SK-N-MC (cell line): ENCODE results near the gene LSAMP.

Experiments
- DNase-seq: peaks from one replicate; pipeline ENCODE4 v3.0.0-alpha.2; 2011; ENCODE audit warnings: low read depth, low spot score
- H3K27ac ChIP-seq: fragments of 200-600 bp; sonication (generic); 2 replicates; pipeline ENCODE4 v1.5.1; 2016; ENCODE audit warnings: mixed run types
- H3K36me3 ChIP-seq: fragments of 200-600 bp; sonication (generic); 2 replicates; pipeline ENCODE4 v1.6.1; 2017; ENCODE audit warnings: antibody characterized with exemption, low read length, mixed read lengths; ENCODE audit not compliant: insufficient read depth
- H3K4me3 ChIP-seq: fragments of 200-600 bp; sonication (generic); 2 replicates; pipeline ENCODE4 v1.5.1; 2016
- H3K9ac ChIP-seq: fragments of 200-600 bp; sonication (generic); 2 replicates; pipeline ENCODE4 v1.8.0; 2017; ENCODE audit warnings: mixed run types, mixed read lengths; ENCODE audit not compliant: insufficient read length
- H3K9me3 ChIP-seq: fragments of 200-600 bp; sonication (generic); 2 replicates; pipeline ENCODE4 v1.6.1; 2017; ENCODE audit warnings: low read depth, mild to moderate bottlenecking, antibody characterized with exemption, low read length, moderate library complexity, mixed read lengths
- EZH2 ChIP-seq: fragments of 200-600 bp; sonication (generic); IDR thresholded peaks from one replicate; pipeline ENCODE4 v1.6.1; 2017; ENCODE audit warnings: antibody characterized with exemption
- FOXP2 ChIP-seq: optimal IDR thresholded peaks from 2 replicates; pipeline ENCODE3; 2011; ENCODE audit warnings: mild to moderate bottlenecking, moderate library complexity; ENCODE audit not compliant: insufficient read depth; ENCODE audit errors: extremely low read length, control extremely low read depth
- POLR2AphosphoS5 ChIP-seq: IDR thresholded peaks from 2 replicates; pipeline ENCODE4 v1.6.1; 2012; ENCODE audit warnings: mild to moderate bottlenecking, low read depth, low read length, borderline replicate concordance

The LSAMP gene

DNA sequence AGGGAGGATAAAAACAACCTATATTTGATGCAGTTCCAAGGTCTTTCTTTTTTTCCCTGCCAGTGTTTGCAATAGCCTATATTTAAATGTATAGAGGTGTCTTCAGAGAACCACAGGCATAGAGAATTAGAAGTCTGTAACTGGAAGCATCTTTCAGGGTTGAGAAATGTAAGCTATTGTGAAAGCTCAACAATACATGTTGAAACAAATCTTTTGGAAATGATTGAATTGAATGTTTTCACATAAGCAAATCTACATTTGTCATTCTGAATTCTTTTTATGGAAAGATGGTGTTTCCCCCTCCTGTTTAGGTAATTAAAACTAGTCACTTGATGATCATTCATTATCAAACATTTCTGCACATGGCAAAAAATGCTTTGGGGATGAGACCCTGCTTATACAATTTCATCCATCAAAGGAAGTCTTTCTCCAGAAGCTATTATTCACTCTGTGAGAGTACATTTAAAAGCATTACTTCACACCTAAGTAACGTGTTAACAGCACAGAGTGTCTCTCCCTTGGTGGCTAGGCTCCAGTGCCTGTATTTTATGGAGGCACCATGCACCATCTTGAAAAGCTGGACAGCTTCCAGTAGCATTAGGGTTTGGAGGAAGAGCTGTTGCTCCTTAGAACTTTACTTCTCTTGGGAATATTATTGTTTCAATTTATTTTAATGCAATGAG is 406.2 kb downstream of the LSAMP start:
- Histone ChIP-seq H3K9ac (no peak overlapping the region), H3K36me3 (no peaks in the 10 kb centered on the region), H3K9me3 (no peaks in the 10 kb centered on the region), H3K4me3 (no peak overlapping the region), H3K27ac (peak overlapping the region; percentile 1; the same call in 1 of the 2 replicates)
- DNase-seq, result no peak
- TF ChIP-seq FOXP2 (no peak), EZH2 (no peak), POLR2AphosphoS5 (no peak)

DNA sequence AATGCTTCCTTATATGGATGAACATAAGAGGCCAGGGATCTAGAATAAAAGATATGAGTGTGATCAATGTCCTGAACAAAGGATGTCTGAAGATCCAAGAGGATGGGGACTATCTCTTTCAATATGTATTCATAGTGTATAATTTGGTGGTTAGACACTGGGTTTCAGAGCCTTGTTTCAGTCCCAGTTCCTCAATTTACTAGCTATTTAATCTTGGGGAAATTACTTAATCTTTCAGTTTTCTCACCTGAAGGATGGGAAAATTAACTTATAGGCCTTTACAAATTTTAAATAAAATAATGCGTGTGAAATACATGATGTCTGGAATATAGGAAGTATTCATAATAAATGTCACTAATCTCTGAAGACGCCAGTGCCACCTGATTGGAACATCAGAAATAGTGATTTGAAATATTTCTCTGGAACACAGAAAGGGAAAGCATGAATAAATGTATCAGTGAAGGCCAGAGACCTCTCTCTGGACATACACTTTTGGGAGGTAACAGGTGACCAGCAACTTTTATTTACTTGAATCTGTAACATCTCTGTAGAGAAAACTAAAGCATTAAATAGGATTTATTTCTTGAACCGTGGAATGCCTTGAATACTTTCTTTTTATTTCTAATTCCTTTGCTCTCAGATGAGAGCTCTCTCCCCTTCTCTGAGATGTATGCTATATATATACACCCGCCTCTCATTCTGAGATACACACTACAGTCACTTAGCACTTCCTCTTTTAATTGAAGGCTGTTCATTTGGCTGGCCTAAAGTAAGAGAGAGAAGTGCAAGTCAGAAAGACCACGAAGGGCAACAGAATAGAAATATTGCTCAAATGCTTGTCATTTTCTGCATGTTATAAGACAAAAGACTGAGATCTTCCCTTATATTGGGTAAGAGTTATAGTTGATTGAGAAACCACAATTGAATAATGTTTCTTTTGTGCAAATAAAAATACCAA is 407.1 kb downstream of the LSAMP start:
- H3K27ac ChIP-seq, result peak overlapping the region; percentile 1; the same call in 1 of the 2 replicates
- TF ChIP-seq POLR2AphosphoS5 (no peak), FOXP2 (no peak), EZH2 (no peak)
- H3K36me3 ChIP-seq, result no peaks in the 10 kb centered on the region
- no peak overlapping the region for H3K4me3 ChIP-seq
- no peaks in the 10 kb centered on the region for H3K9me3 ChIP-seq
- H3K9ac ChIP-seq, result no peak overlapping the region
- no peak for DNase-seq

DNA sequence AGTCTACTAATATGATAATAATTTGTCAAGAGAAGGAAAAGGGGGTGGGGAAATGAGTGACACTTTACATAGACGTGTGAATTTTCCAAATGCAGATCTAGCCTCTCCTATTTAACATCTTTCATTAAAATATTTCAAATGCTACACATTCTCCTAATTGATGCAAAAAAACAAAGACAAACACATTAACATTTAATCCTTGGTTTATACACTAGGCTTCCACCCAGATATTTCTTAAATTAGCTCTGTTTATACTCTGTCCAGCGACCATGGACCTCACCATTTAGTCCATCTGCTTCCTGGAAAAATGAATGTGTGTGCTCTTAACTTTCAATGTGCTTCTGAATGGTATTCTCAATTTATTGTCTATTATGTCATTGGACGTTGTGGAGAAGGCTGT is 409.9 kb downstream of the LSAMP start:
- H3K9me3 ChIP-seq, result no peaks in the 10 kb centered on the region
- no peaks in the 10 kb centered on the region for H3K36me3 ChIP-seq
- TF ChIP-seq FOXP2 (no peak), EZH2 (no peak), POLR2AphosphoS5 (no peak)
- no peak overlapping the region for H3K4me3 ChIP-seq
- no peak overlapping the region for H3K9ac ChIP-seq
- DNase-seq, result no peak
- no peak overlapping the region for H3K27ac ChIP-seq

DNA sequence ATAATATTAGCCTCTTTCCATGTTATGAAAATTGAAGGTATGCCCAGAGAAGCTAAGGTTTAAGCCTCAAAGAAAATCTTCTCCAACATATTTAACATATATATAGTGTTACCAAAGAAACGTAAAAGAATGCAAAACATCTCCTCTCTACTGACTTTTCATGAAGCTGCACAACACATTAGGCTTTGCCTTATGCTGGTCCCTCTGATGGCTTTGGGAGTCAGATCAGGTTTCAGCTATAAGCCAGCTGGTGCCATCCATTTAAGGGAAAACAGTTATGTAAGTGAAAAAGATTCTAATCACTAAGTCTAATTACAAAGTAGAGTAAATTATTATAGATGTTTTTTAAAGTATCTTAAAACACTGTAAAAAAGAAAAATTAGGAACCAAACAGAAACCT is 410.5 kb downstream of the LSAMP start:
- TF ChIP-seq EZH2 (no peak), POLR2AphosphoS5 (no peak), FOXP2 (no peak)
- no peaks in the 10 kb centered on the region for H3K36me3 ChIP-seq
- no peak overlapping the region for H3K9ac ChIP-seq
- DNase-seq, result no peak
- no peak overlapping the region for H3K27ac ChIP-seq
- no peak overlapping the region for H3K4me3 ChIP-seq
- no peaks in the 10 kb centered on the region for H3K9me3 ChIP-seq

DNA sequence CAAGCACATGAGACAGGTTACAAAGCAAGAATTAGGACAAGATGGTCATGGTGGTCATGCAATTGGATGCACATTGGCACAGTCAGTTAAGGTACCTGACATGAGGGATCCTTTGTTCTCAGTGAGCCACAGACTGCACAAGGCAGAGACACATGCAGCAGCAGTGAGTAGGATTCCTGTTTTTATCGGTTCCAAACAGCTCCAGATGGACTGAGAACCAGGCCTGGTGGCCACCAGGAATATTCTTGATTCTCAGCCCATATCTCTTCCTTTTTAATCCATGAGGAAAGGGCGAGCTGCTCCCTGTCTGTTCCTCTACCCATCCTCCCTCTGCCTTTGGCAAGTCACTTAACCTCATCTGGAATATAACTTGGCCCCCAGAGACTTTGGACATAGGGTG is 411.2 kb downstream of the LSAMP start:
- no peak for DNase-seq
- Histone ChIP-seq H3K27ac (no peak overlapping the region), H3K9ac (no peak overlapping the region), H3K4me3 (no peak overlapping the region), H3K36me3 (no peaks in the 10 kb centered on the region), H3K9me3 (no peaks in the 10 kb centered on the region)
- TF ChIP-seq EZH2 (no peak), FOXP2 (no peak)

DNA sequence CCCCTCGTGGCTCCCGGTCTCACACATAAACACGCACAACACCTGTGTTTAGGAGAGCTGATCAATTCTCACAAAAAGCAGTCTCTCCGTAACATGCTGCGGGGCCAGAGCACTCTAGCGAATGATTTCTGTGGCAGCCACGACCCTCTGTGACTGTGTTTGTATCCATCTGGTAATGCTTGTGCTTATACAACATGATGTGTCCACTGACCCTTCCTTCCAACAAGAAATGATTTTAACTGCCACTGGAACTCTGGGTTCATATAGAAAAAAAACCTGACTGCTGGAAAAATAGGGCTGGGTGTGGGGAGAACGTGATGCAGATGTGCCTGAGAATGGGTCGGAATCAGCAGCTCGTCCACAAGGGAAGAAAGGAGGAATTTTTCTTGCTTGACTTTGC is 411.8 kb downstream of the LSAMP start:
- H3K9ac ChIP-seq, result no peak overlapping the region
- no peak for DNase-seq
- no peaks in the 10 kb centered on the region for H3K9me3 ChIP-seq
- H3K27ac ChIP-seq, result no peak overlapping the region
- H3K36me3 ChIP-seq, result no peaks in the 10 kb centered on the region
- TF ChIP-seq EZH2 (no peak), FOXP2 (no peak), POLR2AphosphoS5 (no peak)
- H3K4me3 ChIP-seq, result no peak overlapping the region

DNA sequence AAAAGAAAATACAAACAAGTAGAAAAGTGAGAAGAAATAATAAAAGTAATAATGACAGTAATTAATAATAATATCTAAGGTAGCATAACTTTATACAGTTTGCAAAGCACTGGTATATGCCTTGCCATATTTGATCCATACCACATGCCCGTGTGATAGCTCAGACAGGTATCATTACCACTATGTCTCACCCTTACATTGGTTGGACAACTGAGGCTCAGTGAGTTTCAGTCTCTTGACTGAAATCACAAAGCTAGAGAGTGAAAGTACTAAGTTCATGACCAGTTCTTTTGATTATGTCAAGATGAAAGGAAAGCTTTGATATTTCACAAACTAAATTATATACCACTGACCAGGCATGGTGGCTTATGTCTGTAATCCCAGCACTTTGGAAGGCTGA is 413.1 kb downstream of the LSAMP start:
- no peaks in the 10 kb centered on the region for H3K36me3 ChIP-seq
- H3K9me3 ChIP-seq, result no peaks in the 10 kb centered on the region
- no peak overlapping the region for H3K4me3 ChIP-seq
- no peak for TF ChIP-seq EZH2
- TF ChIP-seq POLR2AphosphoS5, result no peak
- no peak for TF ChIP-seq FOXP2
- DNase-seq, result no peak
- H3K9ac ChIP-seq, result no peak overlapping the region
- H3K27ac ChIP-seq, result no peak overlapping the region

DNA sequence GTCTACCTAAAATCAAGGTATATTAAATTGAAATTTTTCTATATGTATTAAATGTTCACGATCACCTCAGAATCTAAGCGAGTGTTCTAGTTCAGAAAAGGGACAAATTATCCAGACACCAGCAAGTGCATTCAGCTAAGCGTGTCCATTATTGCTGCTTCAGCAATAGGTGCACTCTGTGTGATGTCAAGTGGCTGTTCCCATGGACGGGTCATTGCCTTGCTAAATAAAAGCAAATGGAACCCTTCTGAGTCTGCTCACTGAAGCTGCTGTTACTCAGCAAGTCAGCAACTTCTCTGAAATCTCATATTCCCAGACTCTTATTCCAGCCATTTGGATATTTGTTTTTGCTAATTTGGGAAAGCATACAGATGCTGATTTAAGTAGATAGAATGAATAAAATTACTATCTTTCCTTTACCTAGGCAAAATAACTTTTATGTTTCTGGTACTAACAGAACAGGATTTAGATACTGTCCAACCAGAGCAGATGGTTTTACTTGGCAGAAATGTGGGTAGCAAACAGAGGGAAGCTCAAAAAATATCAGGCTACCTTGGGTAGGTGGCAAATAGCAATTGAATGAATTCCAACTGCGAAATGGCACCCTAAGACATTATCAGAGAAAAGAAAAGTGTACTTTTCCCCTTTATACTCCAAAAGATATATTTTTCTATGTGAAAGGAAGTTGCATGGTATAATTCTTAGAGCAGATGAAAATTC is 415.0 kb downstream of the LSAMP start:
- TF ChIP-seq POLR2AphosphoS5 (no peak), FOXP2 (no peak), EZH2 (no peak)
- Histone ChIP-seq H3K27ac (no peak overlapping the region), H3K36me3 (no peaks in the 10 kb centered on the region), H3K4me3 (no peak overlapping the region), H3K9me3 (no peaks in the 10 kb centered on the region), H3K9ac (no peak overlapping the region)
- no peak for DNase-seq
